SK-N-MC (cell line): Measurements from ENCODE around the gene C16orf92.
"Not testable (repeated sequence)": the region's sequence is repeated elsewhere in the genome, so short reads cannot be mapped to it uniquely, and the experiment has no call there.

Source experiments
- DNase-seq: peaks from one replicate; pipeline ENCODE4 v3.0.0-alpha.2; 2011; ENCODE audit warnings: low read depth, low spot score
- H3K27ac ChIP-seq: fragments of 200-600 bp; sonication (generic); 2 replicates; pipeline ENCODE4 v1.5.1; 2016; ENCODE audit warnings: mixed run types
- H3K36me3 ChIP-seq: fragments of 200-600 bp; sonication (generic); 2 replicates; pipeline ENCODE4 v1.6.1; 2017; ENCODE audit warnings: antibody characterized with exemption, low read length, mixed read lengths; ENCODE audit not compliant: insufficient read depth
- H3K4me3 ChIP-seq: fragments of 200-600 bp; sonication (generic); 2 replicates; pipeline ENCODE4 v1.5.1; 2016
- H3K9ac ChIP-seq: fragments of 200-600 bp; sonication (generic); 2 replicates; pipeline ENCODE4 v1.8.0; 2017; ENCODE audit warnings: mixed run types, mixed read lengths; ENCODE audit not compliant: insufficient read length
- H3K9me3 ChIP-seq: fragments of 200-600 bp; sonication (generic); 2 replicates; pipeline ENCODE4 v1.6.1; 2017; ENCODE audit warnings: low read depth, mild to moderate bottlenecking, antibody characterized with exemption, low read length, moderate library complexity, mixed read lengths
- EZH2 ChIP-seq: fragments of 200-600 bp; sonication (generic); IDR thresholded peaks from one replicate; pipeline ENCODE4 v1.6.1; 2017; ENCODE audit warnings: antibody characterized with exemption
- FOXP2 ChIP-seq: optimal IDR thresholded peaks from 2 replicates; pipeline ENCODE3; 2011; ENCODE audit warnings: mild to moderate bottlenecking, moderate library complexity; ENCODE audit not compliant: insufficient read depth; ENCODE audit errors: extremely low read length, control extremely low read depth
- POLR2AphosphoS5 ChIP-seq: IDR thresholded peaks from 2 replicates; pipeline ENCODE4 v1.6.1; 2012; ENCODE audit warnings: mild to moderate bottlenecking, low read depth, low read length, borderline replicate concordance

Gene C16orf92

GRCh38 chr16:30032083-30032819 is 9.3 kb downstream of the C16orf92 start:
- Histone ChIP-seq H3K9me3 (no peaks in the 10 kb centered on the region), H3K4me3 (no peak overlapping the region)
- peak; percentile 35 for DNase-seq

GRCh38 chr16:30033270-30033669 is 10.3 kb downstream of the C16orf92 start:
- Histone ChIP-seq H3K4me3 (no peak overlapping the region), H3K9ac (no peak overlapping the region), H3K9me3 (no peaks in the 10 kb centered on the region), H3K27ac (no peak overlapping the region), H3K36me3 (no peaks in the 10 kb centered on the region)
- DNase-seq = no peak
- TF ChIP-seq EZH2 (no peak), POLR2AphosphoS5 (no peak), FOXP2 (no peak)

More at GRCh38 chr16:30032083-30032819, 9.3 kb downstream of the C16orf92 start:
- H3K36me3 ChIP-seq = no peaks in the 10 kb centered on the region
- H3K27ac ChIP-seq = no peak overlapping the region
- TF ChIP-seq POLR2AphosphoS5 (no peak), FOXP2 (no peak), EZH2 (no peak)
- no peak overlapping the region for H3K9ac ChIP-seq

- no peak overlapping the region for H3K4me3 ChIP-seq
- H3K36me3 ChIP-seq = no peaks in the 10 kb centered on the region
- no peak overlapping the region for H3K27ac ChIP-seq
- TF ChIP-seq EZH2 (no peak), POLR2AphosphoS5 (no peak), FOXP2 (no peak)
- DNase-seq = no peak
- H3K9me3 ChIP-seq = no peaks in the 10 kb centered on the region
- no peak overlapping the region for H3K9ac ChIP-seq
Observed at GRCh38 chr16:30040221-30040620, 17.2 kb downstream of the C16orf92 start.

- H3K27ac ChIP-seq, H3K36me3 ChIP-seq, H3K4me3 ChIP-seq, DNase-seq, H3K9ac ChIP-seq, H3K9me3 ChIP-seq: not testable (repeated sequence)
Observed at GRCh38 chr16:30040690-30041089, 17.7 kb downstream of the C16orf92 start.

GRCh38 chr16:30041841-30042240 is 18.8 kb downstream of the C16orf92 start:
- DNase-seq = no peak
- TF ChIP-seq FOXP2 (no peak), POLR2AphosphoS5 (no peak), EZH2 (no peak)

GRCh38 chr16:30046178-30046577 is 23.2 kb downstream of the C16orf92 start:
- H3K9ac ChIP-seq = no peak overlapping the region
- no peaks in the 10 kb centered on the region for H3K36me3 ChIP-seq
- H3K27ac ChIP-seq = no peak overlapping the region
- DNase-seq = no peak
- TF ChIP-seq POLR2AphosphoS5 (no peak), EZH2 (no peak), FOXP2 (no peak)
- H3K9me3 ChIP-seq = no peaks in the 10 kb centered on the region
- no peak overlapping the region for H3K4me3 ChIP-seq

More at GRCh38 chr16:30041841-30042240, 18.8 kb downstream of the C16orf92 start:
- no peaks in the 10 kb centered on the region for H3K36me3 ChIP-seq
- H3K9me3 ChIP-seq = no peaks in the 10 kb centered on the region
- H3K4me3 ChIP-seq = no peak overlapping the region
- H3K9ac ChIP-seq = no peak overlapping the region
- no peak overlapping the region for H3K27ac ChIP-seq

GRCh38 chr16:30046588-30046987 is 23.6 kb downstream of the C16orf92 start:
- Histone ChIP-seq H3K27ac (no peak overlapping the region), H3K4me3 (no peak overlapping the region), H3K9ac (no peak overlapping the region), H3K9me3 (no peaks in the 10 kb centered on the region), H3K36me3 (no peaks in the 10 kb centered on the region)
- no peak for DNase-seq
- no peak for TF ChIP-seq EZH2
- no peak for TF ChIP-seq POLR2AphosphoS5

- Histone ChIP-seq H3K36me3 (no peaks in the 10 kb centered on the region), H3K9me3 (no peaks in the 10 kb centered on the region), H3K4me3 (no peak overlapping the region), H3K9ac (no peak overlapping the region), H3K27ac (no peak overlapping the region)
- no peak for TF ChIP-seq FOXP2
- no peak for TF ChIP-seq EZH2
- no peak for DNase-seq
Observed at GRCh38 chr16:30049871-30050270, 26.9 kb downstream of the C16orf92 start.

GRCh38 chr16:30051518-30051917 is 28.5 kb downstream of the C16orf92 start:
- Histone ChIP-seq H3K4me3 (no peak overlapping the region), H3K9me3 (no peaks in the 10 kb centered on the region), H3K9ac (no peak overlapping the region), H3K27ac (peak overlapping the region; percentile 29; the same call in 1 of the 2 replicates), H3K36me3 (peaks cover 8% of the 10 kb centered on the region; the same call in 1 of the 2 replicates)
- DNase-seq = no peak
- TF ChIP-seq EZH2 (no peak), FOXP2 (no peak), POLR2AphosphoS5 (no peak)
